ENCODE data around the gene LMX1A. TPM values are rescaled to one million over a fixed set of nuclear protein-coding genes. Genes with fewer than 3 reads are reported as not detected.

Gene LMX1A
- total RNA-seq, 1 experiment from 2014 or later: not detected

DNA sequence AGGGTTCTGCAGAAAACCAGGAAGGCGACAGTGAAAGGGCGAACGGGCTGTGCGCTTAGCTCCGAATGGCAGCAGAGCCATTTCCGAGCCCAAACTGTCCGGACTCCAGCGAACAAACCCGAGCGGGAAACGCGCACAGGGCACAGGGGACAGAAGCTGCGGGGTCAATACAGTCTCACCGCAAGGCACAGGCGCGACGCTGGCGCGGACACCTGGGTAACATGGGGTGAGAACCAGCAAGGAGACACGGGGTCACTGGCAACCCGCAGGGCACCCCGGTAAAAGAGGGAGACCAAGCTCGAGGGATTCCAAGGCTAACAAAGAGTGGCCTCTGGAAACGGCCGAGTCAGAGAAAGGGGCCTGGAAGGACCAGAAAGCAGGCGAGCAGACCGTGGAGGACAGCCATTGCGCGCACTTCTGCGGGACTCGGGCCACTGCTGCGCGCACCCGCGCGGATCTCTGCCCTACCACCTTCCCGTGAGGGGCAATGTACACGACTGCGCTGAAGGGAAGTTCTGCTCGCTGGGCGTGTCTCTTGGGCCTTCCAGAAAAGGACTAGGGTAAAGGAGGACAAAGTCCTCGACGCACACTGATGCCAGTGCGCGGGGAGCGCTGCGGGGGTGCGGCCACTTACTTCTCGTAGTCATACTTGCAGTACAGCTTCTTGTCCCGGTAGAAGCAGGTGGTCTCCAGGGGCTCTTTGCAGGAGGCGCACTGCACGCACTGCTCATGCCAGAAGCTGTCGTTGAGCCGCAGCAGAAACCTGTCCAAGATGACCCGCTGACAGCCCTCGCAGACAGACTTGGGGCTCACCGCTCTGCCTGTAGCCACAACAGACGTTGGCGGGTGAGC lies 3.8 kb downstream of the LMX1A start:
- no peak for TF ChIP-seq E2F1 (CRISPR knock-in tag; IDR thresholded peaks at IDR 0.05)
- TF ChIP-seq JAZF1 (CRISPR knock-in tag; IDR thresholded peaks at IDR 0.05): no peak
- TF ChIP-seq, protein P1, sequence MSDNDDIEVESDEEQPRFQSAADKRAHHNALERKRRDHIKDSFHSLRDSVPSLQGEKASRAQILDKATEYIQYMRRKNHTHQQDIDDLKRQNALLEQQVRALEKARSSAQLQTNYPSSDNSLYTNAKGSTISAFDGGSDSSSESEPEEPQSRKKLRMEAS (CRISPR knock-in tag; IDR thresholded peaks at IDR 0.05): 0 out of 2 replicates have a peak, but pooled peaks have one; percentile 23
- TF ChIP-seq PRDM15 (CRISPR knock-in tag; IDR thresholded peaks at IDR 0.05): peak; percentile 94
- peak; percentile 50 for DNase-seq (ENCODE audit: low spot score)
- Mint-ChIP-seq H3K4me3 (peak overlapping the region; percentile 69), H3K27me3 (ENCODE audit: low read depth) (peaks cover 95% of the 10 kb centered on the region), H3K27ac (no peak overlapping the region), H3K36me3 (no peaks in the 10 kb centered on the region), H3K4me1 (peaks cover 80% of the 10 kb centered on the region), H3K9me3 (no peaks in the 10 kb centered on the region)
- CTCF ChIA-PET: interaction anchor here (1.0 to 7.9 kb wide), 5 partner anchors 8 to 223 kb away, joined by 3 to 137 read pairs (median 7); no protein-coding TSS in a partner anchor
- POLR2A ChIA-PET: no interaction called here
- ATAC-seq: peak; percentile 11

GRCh38 chr1:165351863-165352441 lies 4.6 kb downstream of the LMX1A start:
- ChIA-PET CTCF (interaction anchor here (1.0 to 7.9 kb wide), 6 partner anchors 8 to 222 kb away, joined by 3 to 137 read pairs (median 6); no protein-coding TSS in a partner anchor), POLR2A (no interaction called here)
- Mint-ChIP-seq H3K9me3 (no peaks in the 10 kb centered on the region), H3K27me3 (ENCODE audit: low read depth) (peaks cover 93% of the 10 kb centered on the region), H3K4me1 (peaks cover 76% of the 10 kb centered on the region), H3K4me3 (peak overlapping the region; percentile 69), H3K27ac (no peak overlapping the region), H3K36me3 (no peaks in the 10 kb centered on the region)
- ATAC-seq (no peak), DNase-seq (ENCODE audit: low spot score) (no peak)
- TF ChIP-seq ETV6 (CRISPR knock-in tag; IDR thresholded peaks at IDR 0.05): 0 out of 2 replicates have a peak, but pooled peaks have one; percentile 17
- no peak for TF ChIP-seq FOXP1 (CRISPR knock-in tag; IDR thresholded peaks at IDR 0.05; ENCODE audit: borderline replicate concordance)

DNA sequence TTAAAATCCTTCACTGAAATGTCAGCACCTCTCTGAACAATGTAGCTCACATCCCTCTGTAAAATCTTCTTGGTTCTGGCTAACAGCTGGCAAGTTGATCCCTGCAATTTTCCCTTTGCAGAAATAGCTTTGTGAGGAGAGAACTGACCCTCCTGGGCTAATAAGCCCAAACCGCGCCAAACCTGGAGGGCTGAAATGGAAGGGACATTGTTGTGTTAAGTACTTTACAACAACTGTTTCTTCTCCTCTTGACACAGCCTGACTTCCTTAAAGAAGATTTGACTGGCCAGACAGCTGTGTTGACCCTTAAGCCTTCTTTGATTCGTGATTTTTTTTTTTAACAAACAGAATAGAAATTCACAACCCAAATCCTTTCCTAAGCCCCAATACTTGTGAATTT lies 5.7 kb downstream of the LMX1A start:
- peak; percentile 54 for DNase-seq (ENCODE audit: low spot score)
- TF ChIP-seq CREM (CRISPR knock-in tag; IDR thresholded peaks at IDR 0.05): no peak
- no peak for TF ChIP-seq NFATC4 (CRISPR knock-in tag; IDR thresholded peaks at IDR 0.05)
- no peak for TF ChIP-seq JUN (CRISPR knock-in tag; IDR thresholded peaks at IDR 0.05)
- no peak for TF ChIP-seq HMGXB4 (CRISPR knock-in tag; IDR thresholded peaks at IDR 0.05)
- TF ChIP-seq NR1H2 (CRISPR knock-in tag; IDR thresholded peaks at IDR 0.05): no peak
- TF ChIP-seq ESRRA (CRISPR knock-in tag; IDR thresholded peaks at IDR 0.05; ENCODE audit: borderline replicate concordance): no peak
- no peak for TF ChIP-seq OVOL2 (CRISPR knock-in tag; IDR thresholded peaks at IDR 0.05; ENCODE audit: borderline replicate concordance)
- no peak for TF ChIP-seq EMX1 (CRISPR knock-in tag; IDR thresholded peaks at IDR 0.05)
- TF ChIP-seq, protein P2, sequence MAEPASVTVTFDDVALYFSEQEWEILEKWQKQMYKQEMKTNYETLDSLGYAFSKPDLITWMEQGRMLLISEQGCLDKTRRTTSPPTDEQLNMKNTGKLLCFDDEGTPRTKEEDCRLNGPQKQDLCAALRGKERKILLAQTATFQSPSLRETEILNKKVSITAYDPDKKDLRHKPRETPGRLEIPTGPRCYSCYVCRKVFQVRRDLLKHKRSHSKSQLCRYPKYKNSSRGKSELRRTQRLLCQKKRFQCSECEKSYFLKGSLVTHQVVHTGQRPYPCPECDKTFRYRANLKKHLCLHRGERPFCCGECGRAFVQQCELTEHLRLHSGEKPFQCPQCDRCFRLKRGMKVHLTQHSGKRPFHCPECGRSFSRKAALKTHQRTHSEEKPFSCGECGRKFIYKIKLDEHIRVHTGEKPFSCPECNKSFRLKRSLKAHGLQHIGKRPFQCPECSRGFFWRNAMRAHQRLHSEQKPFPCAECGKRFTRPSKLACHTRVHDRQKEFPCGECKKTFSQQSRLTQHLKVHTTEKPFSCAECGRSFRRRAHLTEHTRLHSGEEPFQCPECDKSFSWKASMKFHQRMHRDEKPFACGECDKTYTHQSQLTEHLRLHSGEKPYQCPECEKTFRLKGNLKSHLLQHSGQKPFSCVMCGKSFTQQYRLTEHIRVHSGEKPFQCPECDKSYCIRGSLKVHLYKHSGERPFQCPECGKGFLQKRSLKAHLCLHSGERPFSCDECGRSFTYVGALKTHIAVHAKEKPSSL (CRISPR knock-in tag; conservative IDR thresholded peaks at IDR 0.05): no peak
- TF ChIP-seq NFYB (CRISPR knock-in tag; conservative IDR thresholded peaks at IDR 0.05; ENCODE audit: low read depth): no peak
- TF ChIP-seq FOXK1 (CRISPR knock-in tag; IDR thresholded peaks at IDR 0.05): no peak
- TF ChIP-seq FOXJ3 (CRISPR knock-in tag; IDR thresholded peaks at IDR 0.05; ENCODE audit: borderline replicate concordance): no peak
- no peak for TF ChIP-seq GRHL2 (CRISPR knock-in tag; IDR thresholded peaks at IDR 0.05; ENCODE audit: insufficient replicate concordance, severe bottlenecking)
- TF ChIP-seq MXD4 (CRISPR knock-in tag; IDR thresholded peaks at IDR 0.05; ENCODE audit: borderline replicate concordance): no peak
- no peak for TF ChIP-seq CREB1 (CRISPR knock-in tag; IDR thresholded peaks at IDR 0.05)

More for the DNA sequence above, 5.7 kb downstream of the LMX1A start:
- no peaks in the 10 kb centered on the region for H3K9me3 Mint-ChIP-seq
- H3K27me3 Mint-ChIP-seq (ENCODE audit: low read depth): peaks cover 81% of the 10 kb centered on the region
- H3K36me3 Mint-ChIP-seq: no peaks in the 10 kb centered on the region
- H3K27ac Mint-ChIP-seq: no peak overlapping the region
- CTCF ChIA-PET: interaction anchor here (1.1 to 7.9 kb wide), 7 partner anchors 17 to 237 kb away, joined by 3 to 137 read pairs (median 9); no protein-coding TSS in a partner anchor
- POLR2A ChIA-PET: no interaction called here
- H3K4me3 Mint-ChIP-seq: peak overlapping the region; percentile 49
- peak; percentile 31 for ATAC-seq
- peaks cover 75% of the 10 kb centered on the region for H3K4me1 Mint-ChIP-seq

Data from WTC11 (cell line).